B cell (primary cell): Measurements from ENCODE around the gene RUBCNL. TPM values are rescaled to one million over a fixed set of nuclear protein-coding genes. Genes with fewer than 3 reads are reported as not detected.
"Not testable (repeated sequence)": the region's sequence is repeated elsewhere in the genome, so short reads cannot be mapped to it uniquely, and the experiment has no call there.

Experiments used
- ATAC-seq: fragments of 200-7000 bp; cut with Tn5 transposase; one replicate; pipeline ENCODE4 v1.10.0; 2021; ENCODE audit warnings: low read depth, mild to moderate bottlenecking, moderate number of reproducible peaks, moderate library complexity
- CTCF ChIA-PET: fragments of 350-600 bp; sonication (Branson Sonifier 250); formaldehyde crosslinking; loops from one replicate; lab custom pipeline; 2021; ENCODE audit warnings: antibody characterized with exemption, inconsistent platforms; lab: Charles Lee
- POLR2A ChIA-PET: fragments of 350-600 bp; sonication (Branson Sonifier 250); formaldehyde crosslinking; loops from one replicate; lab custom pipeline; 2021; ENCODE audit warnings: antibody characterized with exemption; lab: Charles Lee
- DNase-seq: peaks from one replicate; pipeline ENCODE4 v3.0.0; 2013
- H2AFZ ChIP-seq: 2 replicates; pipeline ENCODE4 v1.6.1; 2012; ENCODE audit warnings: mild to moderate bottlenecking, low read depth, low read length; ENCODE audit not compliant: insufficient read depth, poor library complexity, severe bottlenecking
- H3K27ac ChIP-seq, 2 donors: 1 replicate in 1 of 2; 2 replicates in 1 of 2; pipeline ENCODE4 v1.5.1; 2012 to 2013; ENCODE audit warnings: low read length in 2 of 2, mild to moderate bottlenecking in 2 of 2, moderate library complexity in 1 of 2
- H3K27me3 ChIP-seq, 4 experiments: fragments of 200-600 bp in 1 of 4; sonication (generic) in 1 of 4; replicated peaks in 1 of 4; 1 replicate in 2 of 4; 2 replicates in 2 of 4; pipeline versions ENCODE4 v1.6.1 to v1.7.0; 2013 to 2016; ENCODE audit warnings: low read length in 3 of 4, mild to moderate bottlenecking in 2 of 4, mixed read lengths in 1 of 4, moderate library complexity in 1 of 4; ENCODE audit not compliant: insufficient read depth in 4 of 4, control insufficient read depth in 3 of 4; ENCODE audit errors: control extremely low read depth in 1 of 4
- H3K36me3 ChIP-seq, 2 experiments: replicated peaks in 1 of 2; 1 replicate in 1 of 2; 2 replicates in 1 of 2; pipeline versions ENCODE4 v1.6.1 to v1.7.1; 2013; ENCODE audit warnings: low read length in 1 of 2; ENCODE audit not compliant: insufficient read depth in 2 of 2, control insufficient read depth in 1 of 2; ENCODE audit errors: control extremely low read depth in 1 of 2, extremely low read depth in 1 of 2
- H3K4me1 ChIP-seq, 2 donors: fragments of 200-600 bp in 1 of 2; sonication (generic) in 1 of 2; 1 replicate in 1 of 2; 2 replicates in 1 of 2; pipeline versions ENCODE4 v1.5.1 to v1.6.1; 2013 to 2017; ENCODE audit warnings: low read length in 2 of 2; ENCODE audit not compliant: control insufficient read depth in 2 of 2, insufficient read depth in 2 of 2
- H3K4me2 ChIP-seq: replicated peaks from 2 replicates; pipeline ENCODE3; 2012; ENCODE audit warnings: mild to moderate bottlenecking, low read depth, low read length; ENCODE audit not compliant: poor library complexity, severe bottlenecking
- H3K4me3 ChIP-seq, 5 experiments: fragments of 200-600 bp in 1 of 5; sonication (generic) in 1 of 5; 1 replicate in 3 of 5; 2 replicates in 2 of 5; pipeline versions ENCODE4 v1.5.1 to v1.7.0; 2011 to 2016; ENCODE audit warnings: low read length in 4 of 5, mild to moderate bottlenecking in 4 of 5, low read depth in 2 of 5, control low read depth in 1 of 5, moderate library complexity in 1 of 5; ENCODE audit not compliant: insufficient read depth in 1 of 5; ENCODE audit errors: control extremely low read depth in 1 of 5, extremely low read depth in 1 of 5
- H3K79me2 ChIP-seq: fragments of 200-600 bp; sonication (generic); one replicate; pipeline ENCODE4 v1.6.0; 2016; ENCODE audit warnings: low read length; ENCODE audit not compliant: control insufficient read depth, insufficient read depth
- H3K9ac ChIP-seq: fragments of 200-600 bp; sonication (generic); 2 replicates; pipeline ENCODE4 v1.6.1; 2017; ENCODE audit warnings: mild to moderate bottlenecking, low read length, moderate library complexity
- H3K9me3 ChIP-seq, 3 donors: one replicate each; pipeline versions ENCODE4 v1.6.1 to v1.7.1; 2013; ENCODE audit warnings: low read length in 2 of 3; ENCODE audit not compliant: control insufficient read depth in 2 of 3, insufficient read depth in 1 of 3; ENCODE audit errors: control extremely low read depth in 1 of 3
- H4K20me1 ChIP-seq: 2 replicates; pipeline ENCODE4 v1.6.0; 2012; ENCODE audit warnings: mild to moderate bottlenecking, low read length; ENCODE audit not compliant: insufficient read depth, control insufficient read depth, poor library complexity, severe bottlenecking
- H3K27ac Mint-ChIP-seq: one replicate; pipeline ENCODE4 v1.8.0; 2021; ENCODE audit warnings: mixed read lengths
- H3K27me3 Mint-ChIP-seq: one replicate; pipeline ENCODE4 v1.8.0; 2021; ENCODE audit warnings: mixed read lengths
- H3K4me1 Mint-ChIP-seq: one replicate; pipeline ENCODE4 v1.8.0; 2021; ENCODE audit warnings: mixed read lengths
- H3K4me3 Mint-ChIP-seq: one replicate; pipeline ENCODE4 v1.8.0; 2021; ENCODE audit warnings: mixed read lengths
- H3K9me3 Mint-ChIP-seq: one replicate; pipeline ENCODE4 v1.8.0; 2022; ENCODE audit warnings: mixed read lengths; ENCODE audit not compliant: insufficient read depth
- CTCF ChIP-seq: fragments of 200-600 bp; IDR thresholded peaks from one replicate; pipeline ENCODE4 v1.8.0; 2022; ENCODE audit warnings: antibody characterized with exemption, mild to moderate bottlenecking
- EZH2 ChIP-seq: IDR thresholded peaks from 2 replicates; pipeline ENCODE4 v1.6.1; 2012; ENCODE audit warnings: borderline replicate concordance, low read depth, mild to moderate bottlenecking, moderate library complexity, low read length; ENCODE audit not compliant: insufficient read depth, poor library complexity, severe bottlenecking
- WGBS: methylation state at CpG from one replicate; pipeline ENCODE4 v1.1.5; 2013; ENCODE audit warnings: missing lambda C conversion rate; ENCODE audit not compliant: insufficient coverage; 5-methylcytosine and 5-hydroxymethylcytosine counted together
- intact Hi-C: fragments of 100-400 bp; cut with micrococcal nuclease; formaldehyde crosslinking; loops from one replicate; pipeline ENCODE4 v1.10.0; 2022
- polyA plus RNA-seq: library from polyadenylated mRNA; depleted of rRNA; stranded (reverse); fragments of >200 nt; gene quantifications from 2 replicates; pipeline ENCODE4 v1.2.3, GENCODE V29; 2012
- total RNA-seq, 2 donors: library from RNA; stranded (reverse); fragments of 120-200 nt in 1 of 2; gene quantifications; 1 replicate in 1 of 2; 2 replicates in 1 of 2; pipeline versions ENCODE4 v1.2.3 to v1.2.4, GENCODE V29; 2013 to 2022

The RUBCNL gene
- total and polyA plus RNA-seq, 2 donors (not counting 1 experiment from before 2014, with no cell fraction given): 185 to 370 TPM

GRCh38 chr13:46372938-46373337, 14.1 kb downstream of the RUBCNL start:
- H3K9me3 ChIP-seq: peaks cover 0 to 11% (median 0%) of the 10 kb centered on the region in 3 donors
- peaks cover 96 to 99% of the 10 kb centered on the region in 2 donors for H3K4me1 ChIP-seq
- H2AFZ ChIP-seq, POLR2A ChIA-PET, H3K27me3 ChIP-seq, ATAC-seq, H3K27me3 Mint-ChIP-seq, DNase-seq, H3K9me3 Mint-ChIP-seq: not testable (repeated sequence)
- CTCF ChIA-PET: interaction anchor here (1.3 to 12.3 kb wide), 4 partner anchors 8 to 16 kb away, joined by 3 to 113 read pairs (median 6); partner anchors contain the start of gene RUBCNL
- H3K4me3 ChIP-seq: peak overlapping the region in 4 of 5 experiments; percentile 20 to 44 (median 39)
- H3K4me2 ChIP-seq: peak overlapping the region; percentile 77
- H3K36me3 ChIP-seq: peaks cover 17 to 60% of the 10 kb centered on the region in 2 experiments
- Mint-ChIP-seq H3K4me3 (peak overlapping the region; percentile 94), H3K4me1 (peaks cover 89% of the 10 kb centered on the region), H3K27ac (peak overlapping the region; percentile 96)
- intact Hi-C loops: loop anchor here (5.0 to 10.0 kb wide), 4 partner anchors 36 to 422 kb away; partner anchors contain the start of genes ESD, LCP1 and LRCH1
- peaks cover 25% of the 10 kb centered on the region for H4K20me1 ChIP-seq
- H3K79me2 ChIP-seq: peaks cover 100% of the 10 kb centered on the region
- peak overlapping the region; percentile 84 to 97 for H3K27ac ChIP-seq
- WGBS: 7% methylated on average over 7 of the region's 8 CpGs
- H3K9ac ChIP-seq: peak overlapping the region; percentile 25

- H4K20me1 ChIP-seq: peaks cover 34% of the 10 kb centered on the region
- peak overlapping the region; percentile 81 for H3K4me3 Mint-ChIP-seq
- CTCF ChIA-PET: interaction anchor here (2.9 to 12.3 kb wide), 2 partner anchors 12 to 16 kb away, joined by 9 to 113 read pairs; partner anchors contain the start of gene RUBCNL
- H3K4me2 ChIP-seq: peak overlapping the region; percentile 77
- intact Hi-C loops: loop anchor here (5.0 to 10.0 kb wide), 4 partner anchors 35 to 423 kb away; partner anchors contain the start of genes ESD, LCP1 and LRCH1
- peaks cover 20 to 65% of the 10 kb centered on the region in 2 experiments for H3K36me3 ChIP-seq
- H3K4me1 Mint-ChIP-seq: peaks cover 88% of the 10 kb centered on the region
- no peak for ATAC-seq
- H2AFZ ChIP-seq: no peak overlapping the region
- DNase-seq: no peak
- peak overlapping the region; percentile 24 for H3K9ac ChIP-seq
- WGBS: 88% methylated on average over 9 of the region's 9 CpGs
- H3K27ac Mint-ChIP-seq: peak overlapping the region; percentile 68
- H3K9me3 ChIP-seq: peaks cover 0 to 6% (median 0%) of the 10 kb centered on the region in 3 donors
- no peaks in the 10 kb centered on the region for H3K9me3 Mint-ChIP-seq
- POLR2A ChIA-PET: interaction anchor here (1.8 kb wide), 1 partner anchor 10 kb away, joined by 9 read pairs; no protein-coding TSS in a partner anchor
- no peaks in the 10 kb centered on the region for H3K27me3 ChIP-seq
- H3K27ac ChIP-seq: peak overlapping the region; percentile 84 to 97
- H3K79me2 ChIP-seq: peaks cover 100% of the 10 kb centered on the region
- H3K27me3 Mint-ChIP-seq: no peaks in the 10 kb centered on the region
- peaks cover 90 to 96% of the 10 kb centered on the region in 2 donors for H3K4me1 ChIP-seq
- H3K4me3 ChIP-seq: peak overlapping the region in 1 of 5 experiments; percentile 16
- no peak for TF ChIP-seq CTCF
- no peak for TF ChIP-seq EZH2
These were observed 15.0 kb downstream of the RUBCNL start for GRCh38 chr13:46372071-46372470.
